CD4-positive, alpha-beta T cell (primary cell): ENCODE results near the gene ILKAP. TPM values are rescaled to one million over a fixed set of nuclear protein-coding genes. Genes with fewer than 3 reads are reported as not detected.

Experiments
- ATAC-seq: fragments of 200-7000 bp; cut with Tn5 transposase; one replicate; pipeline ENCODE4 v1.10.0; 2022; ENCODE audit warnings: mild to moderate bottlenecking; ENCODE audit not compliant: poor library complexity
- CTCF ChIA-PET: fragments of 350-600 bp; sonication (Branson Sonifier 250); formaldehyde crosslinking; loops from one replicate; lab custom pipeline; 2021; ENCODE audit warnings: antibody characterized with exemption, inconsistent platforms; lab: Charles Lee
- POLR2A ChIA-PET: fragments of 350-600 bp; sonication (Branson Sonifier 250); formaldehyde crosslinking; loops from one replicate; lab custom pipeline; 2021; ENCODE audit warnings: antibody characterized with exemption, inconsistent platforms; lab: Charles Lee
- DNase-seq, 14 experiments: peaks; one replicate each; pipeline ENCODE4 v3.0.0-alpha.2; 2013 to 2020; ENCODE audit warnings: mixed read lengths in 2 of 14
- H3K27ac ChIP-seq, 2 donors: one replicate each; pipeline versions ENCODE4 v1.5.1 to v1.7.0; 2013; ENCODE audit warnings: low read length in 2 of 2, low read depth in 1 of 2, mild to moderate bottlenecking in 1 of 2
- H3K27me3 ChIP-seq, 2 experiments: 1 replicate in 1 of 2; 2 replicates in 1 of 2; pipeline versions ENCODE4 v1.6.1 to v1.7.0; 2013; ENCODE audit warnings: low read length in 2 of 2, control low read depth in 1 of 2, mild to moderate bottlenecking in 1 of 2, moderate library complexity in 1 of 2; ENCODE audit not compliant: insufficient read depth in 2 of 2, control insufficient read depth in 1 of 2
- H3K36me3 ChIP-seq: one replicate; pipeline ENCODE4 v1.6.1; 2013; ENCODE audit warnings: low read length, control low read depth; ENCODE audit not compliant: insufficient read depth
- H3K4me1 ChIP-seq: one replicate; pipeline ENCODE4 v1.6.1; 2013; ENCODE audit warnings: low read length, control low read depth; ENCODE audit not compliant: insufficient read depth
- H3K4me3 ChIP-seq: one replicate; pipeline ENCODE4 v1.5.1; 2013; ENCODE audit warnings: mild to moderate bottlenecking, low read length, moderate library complexity
- H3K9me3 ChIP-seq, 2 experiments: 1 replicate in 1 of 2; 2 replicates in 1 of 2; pipeline versions ENCODE4 v1.6.1 to v1.7.0; 2013; ENCODE audit warnings: low read length in 2 of 2, mild to moderate bottlenecking in 2 of 2, control low read depth in 1 of 2, moderate library complexity in 1 of 2; ENCODE audit not compliant: control insufficient read depth in 1 of 2, insufficient read depth in 1 of 2
- H3K27ac Mint-ChIP-seq: one replicate; pipeline ENCODE4 v1.8.0; 2020; ENCODE audit warnings: mixed read lengths
- H3K27me3 Mint-ChIP-seq: one replicate; pipeline ENCODE4 v1.8.0; 2021; ENCODE audit warnings: mixed read lengths
- H3K36me3 Mint-ChIP-seq: one replicate; pipeline ENCODE4 v1.8.0; 2021; ENCODE audit warnings: low read depth, mixed read lengths
- H3K4me1 Mint-ChIP-seq: one replicate; pipeline ENCODE4 v1.8.0; 2021; ENCODE audit warnings: low read depth, mixed read lengths
- H3K4me3 Mint-ChIP-seq: one replicate; pipeline ENCODE4 v1.8.0; 2020; ENCODE audit warnings: mild to moderate bottlenecking, mixed read lengths
- H3K9me3 Mint-ChIP-seq: one replicate; pipeline ENCODE4 v1.8.0; 2020; ENCODE audit warnings: mixed read lengths
- intact Hi-C, 2 experiments: fragments of 100-400 bp; cut with DNase I in 1 of 2; cut with micrococcal nuclease in 1 of 2; formaldehyde crosslinking; loops; one replicate each; pipeline versions ENCODE4 v1.15.1 to v1.9.0; 2023 to 2025; cut with DNase I, micrococcal nuclease
- total RNA-seq, 174 experiments: library from RNA in 2 of 174; stranded (reverse) in 2 of 174; gene quantifications; one replicate each; pipeline ENCODE4 v1.2.3 and lab custom pipeline; 2021 to 2026
- TF ChIP-seq, protein P1 (sequence below): fragments of 200-600 bp; IDR thresholded peaks from one replicate; pipeline ENCODE4 v1.8.0; 2022; ENCODE audit warnings: antibody characterized with exemption, mild to moderate bottlenecking

The ILKAP gene
- total RNA-seq, 2 experiments from 2014 or later, result 133 to 143 TPM

GRCh38 chr2:238238766-238239542, 35.5 kb upstream of the ILKAP start:
- ATAC-seq (peak; percentile 50), DNase-seq (peak in 13 of 14 experiments; percentile 23 to 76 (median 36))
- H3K9me3 ChIP-seq, result peaks cover 0 to 8% of the 10 kb centered on the region in 2 experiments
- Mint-ChIP-seq H3K4me1 (peaks cover 12% of the 10 kb centered on the region), H3K27me3 (peaks cover 32% of the 10 kb centered on the region), H3K27ac (no peak overlapping the region), H3K4me3 (peak overlapping the region; percentile 81), H3K9me3 (no peaks in the 10 kb centered on the region), H3K36me3 (peaks cover under 1% of the 10 kb centered on the region)
- TF ChIP-seq, protein P1, sequence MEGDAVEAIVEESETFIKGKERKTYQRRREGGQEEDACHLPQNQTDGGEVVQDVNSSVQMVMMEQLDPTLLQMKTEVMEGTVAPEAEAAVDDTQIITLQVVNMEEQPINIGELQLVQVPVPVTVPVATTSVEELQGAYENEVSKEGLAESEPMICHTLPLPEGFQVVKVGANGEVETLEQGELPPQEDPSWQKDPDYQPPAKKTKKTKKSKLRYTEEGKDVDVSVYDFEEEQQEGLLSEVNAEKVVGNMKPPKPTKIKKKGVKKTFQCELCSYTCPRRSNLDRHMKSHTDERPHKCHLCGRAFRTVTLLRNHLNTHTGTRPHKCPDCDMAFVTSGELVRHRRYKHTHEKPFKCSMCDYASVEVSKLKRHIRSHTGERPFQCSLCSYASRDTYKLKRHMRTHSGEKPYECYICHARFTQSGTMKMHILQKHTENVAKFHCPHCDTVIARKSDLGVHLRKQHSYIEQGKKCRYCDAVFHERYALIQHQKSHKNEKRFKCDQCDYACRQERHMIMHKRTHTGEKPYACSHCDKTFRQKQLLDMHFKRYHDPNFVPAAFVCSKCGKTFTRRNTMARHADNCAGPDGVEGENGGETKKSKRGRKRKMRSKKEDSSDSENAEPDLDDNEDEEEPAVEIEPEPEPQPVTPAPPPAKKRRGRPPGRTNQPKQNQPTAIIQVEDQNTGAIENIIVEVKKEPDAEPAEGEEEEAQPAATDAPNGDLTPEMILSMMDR, result no peak
- intact Hi-C loops, result loop anchor here in 1 of 2 experiments (10.0 kb wide), 1 partner anchor 274 kb away; the partner anchor contains the start of gene UBE2F
- ChIA-PET CTCF (interaction anchor here (0.7 to 1.0 kb wide), 2 partner anchors 34 to 315 kb away, joined by 3 read pairs; no protein-coding TSS in a partner anchor), POLR2A (interaction anchor here (0.9 to 2.0 kb wide), 7 partner anchors 18 to 547 kb away, joined by 3 to 7 read pairs (median 4); no protein-coding TSS in a partner anchor)
- no peaks in the 10 kb centered on the region for H3K36me3 ChIP-seq
- H3K4me3 ChIP-seq, result peak overlapping the region; percentile 20
- H3K4me1 ChIP-seq, result peaks cover 28% of the 10 kb centered on the region
- no peak overlapping the region for H3K27ac ChIP-seq
- peaks cover 13 to 20% of the 10 kb centered on the region in 2 experiments for H3K27me3 ChIP-seq

GRCh38 chr2:238238311-238238765, 34.8 kb upstream of the ILKAP start:
- Histone ChIP-seq H3K9me3 (peaks cover 0 to 8% of the 10 kb centered on the region in 2 experiments), H3K4me3 (no peak overlapping the region), H3K27me3 (peaks cover 13 to 20% of the 10 kb centered on the region in 2 experiments), H3K4me1 (peaks cover 28% of the 10 kb centered on the region), H3K36me3 (no peaks in the 10 kb centered on the region), H3K27ac (no peak overlapping the region)
- H3K27ac Mint-ChIP-seq, result no peak overlapping the region
- H3K27me3 Mint-ChIP-seq, result peaks cover 37% of the 10 kb centered on the region
- DNase-seq (no peak), ATAC-seq (no peak)
- TF ChIP-seq, protein P1, result no peak
- H3K4me3 Mint-ChIP-seq, result peak overlapping the region; percentile 81
- ChIA-PET POLR2A (interaction anchor here (0.9 to 2.0 kb wide), 6 partner anchors 17 to 270 kb away, joined by 3 to 7 read pairs (median 4); no protein-coding TSS in a partner anchor), CTCF (interaction anchor here (1.0 kb wide), 1 partner anchor 315 kb away, joined by 3 read pairs; no protein-coding TSS in a partner anchor)
- H3K36me3 Mint-ChIP-seq, result no peaks in the 10 kb centered on the region
- no peaks in the 10 kb centered on the region for H3K9me3 Mint-ChIP-seq
- H3K4me1 Mint-ChIP-seq, result peaks cover 12% of the 10 kb centered on the region
- intact Hi-C loops, result loop anchor here in 1 of 2 experiments (10.0 kb wide), 1 partner anchor 274 kb away; the partner anchor contains the start of gene UBE2F

- ChIA-PET POLR2A (interaction anchor here (0.9 kb wide), 1 partner anchor 269 kb away, joined by 3 read pairs; no protein-coding TSS in a partner anchor), CTCF (interaction anchor here (1.0 kb wide), 1 partner anchor 314 kb away, joined by 3 read pairs; no protein-coding TSS in a partner anchor)
- TF ChIP-seq, protein P1, result no peak
- H3K4me3 ChIP-seq, result no peak overlapping the region
- intact Hi-C loops, result loop anchor here in 1 of 2 experiments (10.0 kb wide), 1 partner anchor 273 kb away; the partner anchor contains the start of gene UBE2F
- Mint-ChIP-seq H3K4me3 (peak overlapping the region; percentile 81), H3K4me1 (peaks cover 12% of the 10 kb centered on the region), H3K27ac (no peak overlapping the region), H3K36me3 (no peaks in the 10 kb centered on the region), H3K9me3 (no peaks in the 10 kb centered on the region), H3K27me3 (peaks cover 37% of the 10 kb centered on the region)
- H3K9me3 ChIP-seq, result peaks cover 0 to 8% of the 10 kb centered on the region in 2 experiments
- DNase-seq, result no peak
- ATAC-seq, result no peak
- H3K27me3 ChIP-seq, result peaks cover 13 to 20% of the 10 kb centered on the region in 2 experiments
- peaks cover 28% of the 10 kb centered on the region for H3K4me1 ChIP-seq
- no peaks in the 10 kb centered on the region for H3K36me3 ChIP-seq
- H3K27ac ChIP-seq, result no peak overlapping the region
Observed at GRCh38 chr2:238237431-238238135, 34.1 kb upstream of the ILKAP start.
